Measurements from ENCODE around the gene ALDOC.

The ALDOC gene

DNA sequence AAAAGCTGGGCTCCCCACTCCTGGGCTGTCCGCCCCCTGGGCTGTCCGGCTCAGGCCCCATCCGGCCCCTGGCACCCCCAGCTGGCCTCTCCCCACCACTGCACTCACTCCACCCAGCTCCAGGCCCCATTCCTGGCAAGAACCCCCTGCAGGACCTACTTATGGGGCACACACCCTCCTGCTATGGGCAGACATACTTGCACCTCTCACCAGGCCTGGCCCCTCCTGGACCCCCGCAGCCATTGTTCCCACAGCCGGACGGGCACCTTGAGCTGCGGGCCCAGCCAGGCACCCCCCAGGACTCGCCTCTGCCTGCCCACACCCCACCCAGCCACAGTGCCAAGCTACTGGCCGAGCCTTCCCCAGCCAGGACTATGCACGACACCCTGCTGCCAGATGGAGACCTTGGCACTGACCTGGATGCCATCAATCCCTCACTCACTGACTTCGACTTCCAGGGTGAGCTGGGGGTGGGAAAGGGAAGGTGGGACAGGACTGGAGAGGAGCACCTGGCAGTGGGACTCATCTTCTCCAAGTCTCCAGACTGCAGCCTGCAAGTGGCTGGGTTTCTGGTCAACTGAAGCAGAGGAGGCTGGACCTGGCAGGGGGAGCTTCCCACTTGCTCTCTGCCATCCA lies 41.8 kb downstream of the ALDOC start:
- no peak for TF ChIP-seq CTCF (IDR thresholded peaks at IDR 0.05; ENCODE audit: low read depth, low read length, missing control alignments)
- H3K4me3 ChIP-seq (ENCODE audit: low read depth, low read length), result no peak overlapping the region
- in situ Hi-C loops (cut with HindIII; ENCODE audit: low sequenced_read_pairs), result no loop called here
- no peak for DNase-seq (ENCODE audit: low read depth)

DNA sequence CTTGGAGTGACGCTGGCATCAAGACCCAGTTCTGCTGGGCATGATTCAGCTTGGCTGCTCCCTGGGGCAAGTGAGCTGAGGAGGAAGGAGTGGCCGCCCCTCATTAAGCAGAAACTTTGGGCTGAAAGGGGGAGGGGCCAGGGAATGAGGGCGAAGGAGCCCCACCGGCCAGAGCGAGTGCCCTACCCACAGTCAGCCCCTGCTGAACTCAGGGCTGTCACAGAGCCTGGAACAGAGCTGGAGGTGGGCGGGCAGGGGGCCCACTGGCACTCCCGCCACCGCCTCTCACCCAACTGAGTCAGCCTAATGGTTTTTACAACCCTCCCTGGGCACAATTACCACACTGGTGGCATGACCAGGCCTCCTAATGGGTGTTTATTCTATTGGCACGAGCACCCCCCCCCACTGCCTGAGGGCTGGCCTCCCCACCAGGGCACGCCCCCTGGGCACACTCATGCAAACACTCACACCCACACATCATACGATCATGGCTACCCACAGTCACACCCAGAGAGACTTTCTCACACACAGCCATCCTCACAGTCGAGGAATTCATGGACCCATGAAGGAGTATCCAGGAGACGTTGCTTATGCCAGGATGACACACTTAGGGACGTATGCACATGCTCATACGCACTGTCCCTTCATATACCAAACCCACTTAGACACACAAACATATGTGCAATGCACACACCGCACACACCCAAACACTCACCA lies 43.4 kb downstream of the ALDOC start:
- H3K4me3 ChIP-seq (ENCODE audit: low read depth, low read length), result no peak overlapping the region
- no peak for TF ChIP-seq CTCF (IDR thresholded peaks at IDR 0.05; ENCODE audit: low read depth, low read length, missing control alignments)
- in situ Hi-C loops (cut with HindIII; ENCODE audit: low sequenced_read_pairs), result no loop called here
- no peak for DNase-seq (ENCODE audit: low read depth)

GRCh38 chr17:28532050-28532960 lies 44.4 kb downstream of the ALDOC start:
- TF ChIP-seq CTCF (IDR thresholded peaks at IDR 0.05; ENCODE audit: low read depth, low read length, missing control alignments), result no peak
- no peak overlapping the region for H3K4me3 ChIP-seq (ENCODE audit: low read depth, low read length)
- no peak for DNase-seq (ENCODE audit: low read depth)
- in situ Hi-C loops (cut with HindIII; ENCODE audit: low sequenced_read_pairs), result no loop called here

DNA sequence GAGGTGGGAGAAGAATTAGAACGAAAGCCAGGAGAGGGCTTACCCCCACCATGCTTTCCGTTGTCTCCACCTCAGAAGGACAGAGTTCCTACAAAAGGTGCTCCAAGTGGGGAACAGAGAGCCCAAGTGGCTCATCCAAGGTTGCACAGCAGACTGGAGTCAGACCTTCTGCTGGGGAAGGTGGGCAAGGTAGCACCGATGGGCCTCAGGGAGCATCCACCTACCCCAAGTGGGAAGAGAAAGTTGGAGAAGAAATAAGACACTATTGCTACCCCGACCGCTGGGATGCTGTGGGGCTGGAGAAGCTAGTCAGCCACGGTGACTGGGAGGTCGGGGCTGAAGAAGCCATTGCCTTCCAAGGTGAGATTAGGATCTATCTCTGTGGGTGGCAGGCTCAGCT lies 45.8 kb downstream of the ALDOC start:
- TF ChIP-seq CTCF (IDR thresholded peaks at IDR 0.05; ENCODE audit: low read depth, low read length, missing control alignments), result no peak
- DNase-seq (ENCODE audit: low read depth), result no peak
- in situ Hi-C loops (cut with HindIII; ENCODE audit: low sequenced_read_pairs), result no loop called here
- no peak overlapping the region for H3K4me3 ChIP-seq (ENCODE audit: low read depth, low read length)

- in situ Hi-C loops (cut with HindIII; ENCODE audit: low sequenced_read_pairs), result no loop called here
- no peak overlapping the region for H3K4me3 ChIP-seq (ENCODE audit: low read depth, low read length)
- no peak for DNase-seq (ENCODE audit: low read depth)
- TF ChIP-seq CTCF (IDR thresholded peaks at IDR 0.05; ENCODE audit: low read depth, low read length, missing control alignments), result no peak
Observed at GRCh38 chr17:28530250-28530649, 46.4 kb downstream of the ALDOC start.

DNA sequence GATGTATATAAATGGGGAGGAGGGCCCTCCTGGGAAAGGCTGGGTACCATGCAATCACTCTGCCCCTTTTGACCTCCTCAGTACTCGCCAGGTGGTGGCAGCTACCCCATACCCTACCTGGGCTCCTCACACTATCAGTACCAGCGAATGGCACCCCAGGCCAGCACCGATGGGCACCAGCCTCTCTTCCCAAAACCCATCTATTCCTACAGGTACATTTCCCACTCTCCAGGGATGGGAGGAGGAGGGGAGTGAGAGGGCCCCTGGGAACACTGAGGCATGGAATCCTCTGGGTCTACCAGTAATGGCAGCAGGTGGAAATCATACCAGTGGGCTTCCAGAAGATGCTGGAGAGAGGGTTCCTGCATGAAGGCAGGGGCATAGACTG lies 47.7 kb downstream of the ALDOC start:
- no peak overlapping the region for H3K4me3 ChIP-seq (ENCODE audit: low read depth, low read length)
- in situ Hi-C loops (cut with HindIII; ENCODE audit: low sequenced_read_pairs), result no loop called here
- TF ChIP-seq CTCF (IDR thresholded peaks at IDR 0.05; ENCODE audit: low read depth, low read length, missing control alignments), result no peak
- no peak for DNase-seq (ENCODE audit: low read depth)
